ENCODE measurements around the gene TMEM38A. TPM values are rescaled to one million over a fixed set of nuclear protein-coding genes. Genes with fewer than 3 reads are reported as not detected.

The TMEM38A gene, protein sequence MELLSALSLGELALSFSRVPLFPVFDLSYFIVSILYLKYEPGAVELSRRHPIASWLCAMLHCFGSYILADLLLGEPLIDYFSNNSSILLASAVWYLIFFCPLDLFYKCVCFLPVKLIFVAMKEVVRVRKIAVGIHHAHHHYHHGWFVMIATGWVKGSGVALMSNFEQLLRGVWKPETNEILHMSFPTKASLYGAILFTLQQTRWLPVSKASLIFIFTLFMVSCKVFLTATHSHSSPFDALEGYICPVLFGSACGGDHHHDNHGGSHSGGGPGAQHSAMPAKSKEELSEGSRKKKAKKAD
- polyA plus RNA-seq (ENCODE audit: insufficient read length) = 127 TPM

- DNase-seq (ENCODE audit: low read depth) = no peak
Measured at GRCh38 chr19:16660763-16661479, at the start of gene TMEM38A. Gene TMEM38A (plus strand): TSS chr19:16661139. CDS start chr19:16661218, 79 bp downstream.

DNA sequence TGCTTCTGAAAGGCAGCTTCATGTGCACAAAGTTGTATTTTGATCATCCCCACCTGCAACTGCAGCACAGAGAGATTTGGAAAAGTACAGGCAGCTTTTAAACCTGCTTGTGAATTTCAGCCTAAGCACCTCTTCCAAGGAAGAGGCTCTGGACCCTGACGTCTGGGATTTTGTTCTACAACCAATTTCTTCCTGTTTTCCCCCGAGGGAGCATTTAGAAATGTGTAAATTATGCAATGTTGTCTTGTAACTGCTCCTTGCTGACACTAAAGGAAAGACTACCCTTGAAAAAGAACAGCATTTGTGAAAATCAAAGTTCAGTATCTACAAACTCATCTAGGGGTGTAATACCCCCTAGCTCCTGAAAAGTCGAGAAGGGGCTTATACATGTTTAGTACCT, 48.3 kb upstream of the TMEM38A start:
- DNase-seq (ENCODE audit: low read depth) = no peak

GRCh38 chr19:16613841-16614240, 47.1 kb upstream of the TMEM38A start:
- DNase-seq (ENCODE audit: low read depth) = no peak

DNA sequence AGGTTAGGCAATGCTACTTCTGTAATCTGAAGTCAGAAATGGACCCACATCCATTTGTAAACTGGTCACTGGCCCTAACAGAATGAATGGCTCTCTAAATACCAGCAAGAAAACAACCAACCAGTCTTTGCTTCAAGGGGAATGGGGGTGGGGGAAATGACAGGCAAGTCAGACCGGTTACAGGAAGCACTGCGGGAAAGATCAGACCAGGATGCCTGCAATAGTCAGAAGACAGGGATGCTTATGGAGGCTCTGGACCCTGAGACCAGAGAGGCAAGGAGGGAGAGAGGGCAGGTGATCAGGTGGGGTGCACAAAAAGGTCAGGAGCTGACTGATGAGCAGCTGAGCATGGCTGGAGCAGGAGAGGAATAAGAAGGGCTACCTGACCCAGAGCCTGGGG, 46.0 kb upstream of the TMEM38A start:
- no peak for DNase-seq (ENCODE audit: low read depth)

DNA sequence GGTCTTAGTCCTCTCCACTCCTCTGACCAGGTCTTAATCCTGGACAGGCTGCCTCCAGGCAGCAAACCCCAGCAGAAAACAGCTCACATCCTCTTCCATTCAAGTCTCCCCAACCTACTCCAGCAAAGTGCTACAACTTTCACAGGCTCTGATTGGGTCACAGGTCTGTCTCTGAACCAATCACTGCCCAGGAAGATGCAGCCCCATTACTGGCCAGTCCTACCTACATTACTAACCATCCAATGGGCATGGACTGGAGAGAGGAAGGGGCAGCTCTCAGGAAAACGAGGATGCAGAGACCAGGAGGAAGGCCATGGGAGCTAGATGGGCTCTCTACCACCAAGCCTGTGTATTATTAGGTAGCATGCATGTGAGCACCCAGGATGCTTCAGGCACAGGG, 45.1 kb upstream of the TMEM38A start:
- no peak for DNase-seq (ENCODE audit: low read depth)

GRCh38 chr19:16618248-16618647, 42.7 kb upstream of the TMEM38A start:
- no peak for DNase-seq (ENCODE audit: low read depth)

DNA sequence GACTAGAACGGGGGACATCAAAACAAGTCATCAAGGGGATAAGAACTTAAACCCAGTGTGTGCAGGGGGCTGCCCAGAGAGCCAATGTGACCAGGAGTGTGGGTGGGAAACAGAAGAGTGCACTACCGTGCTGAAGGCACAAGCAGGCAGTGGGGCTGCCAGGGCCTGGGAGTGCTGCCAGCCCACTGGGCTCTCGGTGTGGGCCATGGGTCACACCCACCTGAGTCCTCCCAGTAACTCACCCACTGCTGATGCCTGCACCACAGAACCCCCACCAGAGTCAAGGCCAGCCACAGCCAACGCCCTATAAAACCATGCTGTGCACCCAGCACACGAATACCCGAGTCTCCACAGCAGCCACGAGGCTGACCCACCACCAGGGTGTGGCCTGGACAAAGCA, 41.5 kb upstream of the TMEM38A start:
- no peak for DNase-seq (ENCODE audit: low read depth)

- no peak for DNase-seq (ENCODE audit: low read depth)
Measured at GRCh38 chr19:16620018-16620417, 40.9 kb upstream of the TMEM38A start.

DNA sequence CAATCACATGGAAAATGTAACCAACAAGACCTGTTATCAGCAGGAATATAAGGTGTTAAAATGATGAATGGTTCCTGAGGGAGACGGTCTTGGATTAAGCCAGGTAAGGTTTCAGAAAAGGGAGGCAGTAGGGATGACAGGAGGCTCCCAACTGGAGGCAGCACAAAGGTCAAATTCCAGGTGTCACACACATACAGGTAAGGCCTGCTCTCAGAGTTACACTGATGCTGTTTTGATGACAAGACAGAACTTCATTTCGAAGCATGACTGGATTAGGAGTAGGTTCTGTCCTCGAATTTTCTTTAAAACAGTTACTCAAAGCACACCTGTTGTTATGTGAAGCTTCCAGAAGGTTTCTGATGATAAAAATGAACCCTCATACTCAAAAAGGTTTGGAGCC, 40.4 kb upstream of the TMEM38A start:
- no peak for DNase-seq (ENCODE audit: low read depth)

DNA sequence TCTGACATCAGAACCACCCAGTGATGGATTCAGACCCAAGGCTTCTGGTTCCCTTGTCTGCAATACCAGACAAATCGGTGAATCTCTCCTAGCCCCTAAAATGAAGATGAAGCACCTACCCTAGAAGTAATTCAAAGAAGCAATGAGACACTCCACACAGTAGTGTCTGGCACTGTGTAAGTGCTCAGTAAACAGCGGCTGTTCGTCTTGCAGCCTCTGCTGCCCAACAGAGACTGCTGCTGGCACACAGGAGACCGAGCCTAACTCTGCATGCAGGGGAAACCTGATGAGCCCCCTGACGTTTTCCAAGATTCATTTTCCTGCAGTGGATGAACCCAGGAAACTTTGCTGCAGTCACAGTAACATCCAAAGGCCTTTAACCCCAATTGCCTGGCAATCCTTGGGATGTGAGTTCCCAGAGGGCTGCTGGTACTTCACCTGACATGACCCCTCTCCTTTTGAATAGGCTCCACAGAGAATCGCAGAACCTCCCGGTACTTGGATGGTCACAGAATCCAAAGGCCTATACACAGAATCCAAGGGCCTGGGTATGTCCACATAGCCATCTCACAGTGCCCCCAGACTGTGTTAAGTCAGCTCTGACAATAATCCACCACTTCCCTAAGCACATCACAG, 39.7 kb upstream of the TMEM38A start:
- DNase-seq (ENCODE audit: low read depth) = no peak

DNA sequence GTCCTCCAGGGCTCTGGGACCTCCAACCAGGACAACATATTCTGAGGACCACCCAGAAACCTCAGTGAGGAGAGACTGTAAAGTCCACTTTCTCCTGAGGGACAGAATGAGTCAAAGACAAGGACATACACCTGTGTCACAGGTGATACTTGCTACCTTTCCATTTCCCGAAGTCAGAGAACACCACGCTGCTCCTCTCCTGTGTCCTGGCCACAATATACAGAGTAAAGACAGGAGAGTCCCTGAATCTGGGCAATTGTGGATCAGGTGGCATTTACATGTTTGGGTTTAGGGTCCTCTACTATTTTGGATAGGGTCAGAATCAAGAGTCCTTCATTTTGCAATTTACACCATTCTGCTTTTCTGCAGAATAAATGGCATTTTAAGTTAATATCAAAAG, 37.9 kb upstream of the TMEM38A start:
- no peak for DNase-seq (ENCODE audit: low read depth)

- DNase-seq (ENCODE audit: low read depth) = no peak
Measured at GRCh38 chr19:16623576-16623975, 37.4 kb upstream of the TMEM38A start.

- no peak for DNase-seq (ENCODE audit: low read depth)
Measured at GRCh38 chr19:16624236-16624635, 36.7 kb upstream of the TMEM38A start.

DNA sequence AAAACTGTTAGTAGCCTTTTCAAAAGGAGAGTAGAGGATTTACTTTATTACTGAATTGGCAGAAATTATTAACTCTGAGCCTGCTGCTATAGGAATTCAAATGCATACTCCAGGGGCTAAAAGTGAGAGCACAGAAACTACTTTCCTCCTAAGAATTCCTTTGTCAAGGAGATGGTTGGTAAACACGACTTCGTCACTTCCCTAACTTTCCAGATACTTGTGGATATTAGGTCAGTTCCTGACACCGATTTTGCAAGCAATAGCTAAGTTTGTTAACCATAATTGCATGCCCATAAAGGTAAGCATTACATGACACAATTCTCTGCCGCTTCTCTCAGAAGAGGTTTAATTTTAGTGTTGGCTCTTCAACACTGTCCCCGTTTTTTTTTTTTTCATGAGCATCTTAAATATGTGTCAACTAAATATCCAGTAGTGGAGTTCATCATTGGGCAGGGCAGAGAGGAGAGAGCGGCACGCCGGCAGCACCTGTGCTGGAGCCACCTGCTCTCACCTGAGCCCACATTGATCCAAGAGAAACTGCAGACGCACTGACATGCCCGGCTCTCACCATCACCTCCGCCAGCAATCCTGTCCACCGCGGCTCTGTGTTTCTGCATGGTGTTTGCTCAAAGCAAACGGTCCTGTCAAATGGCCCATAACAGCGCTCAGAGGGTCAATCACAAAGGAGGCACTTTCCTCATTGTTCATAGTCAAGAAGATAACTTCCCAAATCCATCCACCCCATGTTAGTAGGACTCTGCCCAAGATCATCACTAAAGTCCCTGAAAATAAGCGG, 35.6 kb upstream of the TMEM38A start:
- no peak for DNase-seq (ENCODE audit: low read depth)

DNA sequence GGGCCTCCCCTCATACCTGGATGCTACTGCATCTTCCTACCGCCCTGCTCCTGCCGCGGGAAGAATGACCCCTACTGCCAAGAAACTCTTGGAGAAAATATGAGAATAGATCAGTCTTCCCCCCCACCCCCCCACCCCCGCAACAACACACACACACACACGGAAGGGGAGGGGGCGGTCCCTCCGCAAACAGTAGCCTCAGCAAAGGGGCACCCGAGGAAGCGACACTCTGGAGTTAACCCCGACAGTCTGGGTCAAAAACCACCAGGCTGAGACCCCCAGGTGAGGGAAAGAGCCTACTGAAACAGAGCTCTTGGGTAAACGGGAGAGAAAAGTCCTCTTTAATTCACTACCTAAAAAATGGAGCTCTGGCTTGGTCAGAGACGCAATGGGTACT, 34.1 kb upstream of the TMEM38A start:
- no peak for DNase-seq (ENCODE audit: low read depth)

DNA sequence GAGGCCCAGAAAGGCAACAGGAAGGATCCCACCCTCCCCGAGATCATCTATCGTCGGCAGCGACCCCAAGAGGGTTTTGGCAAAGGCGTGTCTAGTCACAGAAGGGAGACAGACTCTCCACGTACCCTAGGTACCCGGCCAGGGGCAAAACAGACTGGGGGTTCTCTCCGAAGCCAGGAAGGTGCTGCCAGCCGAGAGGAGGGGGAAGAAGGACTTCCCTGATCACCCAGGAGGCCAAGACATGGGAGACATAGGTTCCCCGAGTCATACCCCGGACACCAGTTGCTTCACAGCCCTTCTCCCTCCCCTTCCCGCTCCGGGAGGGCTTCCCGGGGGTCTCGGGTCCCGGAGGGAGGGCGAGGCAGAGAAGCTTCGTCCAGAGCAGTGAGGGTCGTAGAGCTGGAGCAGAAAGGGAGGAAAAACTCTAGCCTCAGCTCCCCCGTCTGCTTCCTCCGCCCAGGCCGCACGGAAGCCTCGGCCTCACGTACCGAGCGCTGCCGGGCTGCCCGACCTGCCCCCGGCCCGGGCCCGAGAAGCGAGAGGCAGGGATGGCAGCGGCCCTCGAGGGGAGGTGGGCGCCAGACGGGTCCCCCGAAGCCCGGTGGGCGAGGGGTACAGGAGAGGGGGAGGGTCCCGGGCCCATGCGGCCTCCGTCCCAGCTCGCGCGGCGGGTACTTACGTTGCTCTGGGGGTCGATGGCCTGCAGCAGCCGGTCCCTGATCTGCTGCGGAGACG, 33.6 kb upstream of the TMEM38A start:
- no peak for DNase-seq (ENCODE audit: low read depth)

DNA sequence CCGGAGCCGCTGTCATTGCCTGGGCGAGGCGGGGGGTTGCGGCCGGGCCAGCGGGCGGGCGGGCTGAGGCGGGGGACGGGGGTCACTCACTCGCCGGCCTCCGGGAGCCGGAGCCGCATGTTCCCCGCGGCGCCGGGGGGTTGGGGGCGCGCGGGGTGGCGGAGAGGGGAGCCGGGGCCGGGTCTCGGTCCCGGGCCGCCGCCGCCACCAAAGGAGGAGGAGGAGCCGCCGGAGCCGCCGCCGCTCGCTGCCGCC, 33.1 kb upstream of the TMEM38A start:
- DNase-seq (ENCODE audit: low read depth) = no peak

DNA sequence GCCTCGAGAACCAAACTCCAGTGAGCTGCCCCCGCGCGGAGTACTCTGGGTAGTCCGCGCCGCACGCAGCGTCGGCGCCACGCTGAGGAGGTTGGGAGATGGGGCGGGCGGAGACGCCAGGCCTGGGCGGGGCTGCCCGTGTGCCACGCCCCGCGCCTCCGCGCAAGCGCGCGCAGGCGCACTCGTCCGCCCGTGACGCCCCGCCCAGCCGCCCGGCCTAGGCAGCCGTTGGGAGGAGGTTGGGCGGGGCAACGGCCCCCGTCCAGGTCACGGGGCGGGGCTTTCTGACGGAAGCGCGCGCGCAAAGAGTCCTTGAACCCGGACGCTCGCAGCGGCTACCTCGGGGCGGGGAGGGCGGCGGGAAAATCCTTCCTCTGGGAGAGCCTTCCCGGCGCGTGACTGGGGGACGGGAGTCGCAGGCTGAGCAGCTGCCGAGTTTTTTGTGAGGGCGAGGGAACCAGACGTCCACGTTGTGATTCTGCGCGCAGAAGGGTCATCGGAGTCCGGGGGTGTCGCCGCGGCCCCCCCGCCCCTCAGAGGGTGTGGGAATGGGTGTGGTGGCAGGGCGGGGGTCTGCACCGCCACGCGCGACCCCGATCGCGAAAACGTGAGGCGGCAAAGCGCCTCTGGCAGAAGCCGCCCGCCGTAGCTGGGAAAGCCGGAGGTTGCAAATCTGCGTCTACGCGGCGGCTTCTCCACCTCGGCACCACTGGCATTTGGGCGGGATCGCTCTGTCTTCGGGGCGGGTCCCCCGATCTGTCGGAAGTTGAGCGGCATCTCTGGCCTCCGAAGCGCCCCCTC, 32.6 kb upstream of the TMEM38A start, which contains the start of gene MED26:
MED26 (minus strand) TSS at position 22 of the 801 bp plus-strand sequence. CDS start 261 bp downstream, outside the sequence.
- DNase-seq (ENCODE audit: low read depth) = peak; percentile 82

DNA sequence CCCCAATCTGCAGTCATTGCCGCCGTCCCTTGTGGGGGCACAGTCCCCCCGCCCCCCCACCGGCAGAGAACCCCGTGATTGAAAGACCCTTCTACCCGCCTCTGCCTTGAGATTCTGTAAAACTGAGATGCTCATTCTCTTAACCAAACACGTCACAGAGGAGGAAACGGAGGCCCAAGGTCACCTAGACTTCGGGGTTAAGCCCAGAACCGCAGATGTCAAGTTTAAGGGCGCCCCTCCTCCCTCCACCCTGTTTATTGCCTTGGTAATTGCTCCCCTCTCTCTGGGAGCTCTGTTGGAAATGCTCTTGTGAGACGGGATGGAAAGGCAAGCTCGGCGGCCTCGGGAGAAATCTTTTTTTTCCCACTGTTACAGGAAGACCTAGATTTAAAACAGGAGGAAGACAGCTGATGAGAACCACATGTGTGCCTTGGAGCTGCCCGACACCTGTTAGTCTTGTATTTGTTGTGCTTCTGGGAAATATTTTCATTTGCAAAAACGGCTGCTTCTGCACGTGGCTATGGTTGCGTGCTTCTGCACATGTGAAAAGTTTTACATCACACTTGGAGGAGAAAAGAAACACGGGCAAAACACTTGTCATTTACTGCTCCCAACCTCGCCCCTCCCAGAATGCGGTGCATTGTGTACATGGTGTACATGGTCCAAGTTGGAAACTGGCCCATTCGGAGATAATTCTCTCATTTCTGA, 31.8 kb upstream of the TMEM38A start:
- DNase-seq (ENCODE audit: low read depth) = peak; percentile 82

GRCh38 chr19:16631465-16631864, 29.5 kb upstream of the TMEM38A start:
- no peak for DNase-seq (ENCODE audit: low read depth)
